ENCODE data around the gene IER2.

The IER2 gene

GRCh38 chr19:13127811-13128575, 22.2 kb upstream of the IER2 start:
- TF ChIP-seq CTCF (conservative IDR thresholded peaks at IDR 0.05; ENCODE audit: low read depth, low read length): no peak
- H3K4me3 ChIP-seq (ENCODE audit: low read length): no peak overlapping the region
- no peak for DNase-seq (ENCODE audit: low read depth)

- no peak for TF ChIP-seq CTCF (conservative IDR thresholded peaks at IDR 0.05; ENCODE audit: low read depth, low read length)
- no peak for DNase-seq (ENCODE audit: low read depth)
- no peak overlapping the region for H3K4me3 ChIP-seq (ENCODE audit: low read length)
Observed at GRCh38 chr19:13128583-13128982, 21.6 kb upstream of the IER2 start.

GRCh38 chr19:13129384-13129783, 20.8 kb upstream of the IER2 start:
- no peak for DNase-seq (ENCODE audit: low read depth)
- H3K4me3 ChIP-seq (ENCODE audit: low read length): no peak overlapping the region
- no peak for TF ChIP-seq CTCF (conservative IDR thresholded peaks at IDR 0.05; ENCODE audit: low read depth, low read length)

- no peak for TF ChIP-seq CTCF (conservative IDR thresholded peaks at IDR 0.05; ENCODE audit: low read depth, low read length)
- H3K4me3 ChIP-seq (ENCODE audit: low read length): no peak overlapping the region
- no peak for DNase-seq (ENCODE audit: low read depth)
Observed at GRCh38 chr19:13130886-13131490, 19.2 kb upstream of the IER2 start.

- H3K4me3 ChIP-seq (ENCODE audit: low read length): no peak overlapping the region
- DNase-seq (ENCODE audit: low read depth): no peak
- no peak for TF ChIP-seq CTCF (conservative IDR thresholded peaks at IDR 0.05; ENCODE audit: low read depth, low read length)
Observed at GRCh38 chr19:13132471-13133180, 17.6 kb upstream of the IER2 start.

- no peak for DNase-seq (ENCODE audit: low read depth)
- no peak overlapping the region for H3K4me3 ChIP-seq (ENCODE audit: low read length)
- no peak for TF ChIP-seq CTCF (conservative IDR thresholded peaks at IDR 0.05; ENCODE audit: low read depth, low read length)
Observed at GRCh38 chr19:13133241-13133870, 16.9 kb upstream of the IER2 start.

Measured in retinal pigment epithelial cell (primary cell).